Measurements from ENCODE around the gene LIPI.
"Not testable (repeated sequence)": the region's sequence is repeated elsewhere in the genome, so short reads cannot be mapped to it uniquely, and the experiment has no call there.

- TF ChIP-seq EZH2 (IDR thresholded peaks at IDR 0.05); FOXP2 (optimal IDR thresholded peaks at IDR 0.05; ENCODE audit: control extremely low read depth, extremely low read length, insufficient read depth): not testable (repeated sequence)
Measured at GRCh38 chr21:14104564-14104963, 106.2 kb downstream of the LIPI start.
